ENCODE data around the gene ELMO1. TPM values are rescaled to one million over a fixed set of nuclear protein-coding genes. Genes with fewer than 3 reads are reported as not detected.

Gene ELMO1
- total RNA-seq, 6 donors from 2014 or later: 51.4 to 204 (median 73.7) TPM

- WGBS, 2 donors: 92 to 97% methylated on average over 4 of the region's 4 CpGs
- H3K9me3 ChIP-seq: no peaks in the 10 kb centered on the region
- H3K27me3 ChIP-seq: no peaks in the 10 kb centered on the region
- no peak for DNase-seq
- no peak overlapping the region for H3K27ac ChIP-seq
- TF ChIP-seq, protein P1, sequence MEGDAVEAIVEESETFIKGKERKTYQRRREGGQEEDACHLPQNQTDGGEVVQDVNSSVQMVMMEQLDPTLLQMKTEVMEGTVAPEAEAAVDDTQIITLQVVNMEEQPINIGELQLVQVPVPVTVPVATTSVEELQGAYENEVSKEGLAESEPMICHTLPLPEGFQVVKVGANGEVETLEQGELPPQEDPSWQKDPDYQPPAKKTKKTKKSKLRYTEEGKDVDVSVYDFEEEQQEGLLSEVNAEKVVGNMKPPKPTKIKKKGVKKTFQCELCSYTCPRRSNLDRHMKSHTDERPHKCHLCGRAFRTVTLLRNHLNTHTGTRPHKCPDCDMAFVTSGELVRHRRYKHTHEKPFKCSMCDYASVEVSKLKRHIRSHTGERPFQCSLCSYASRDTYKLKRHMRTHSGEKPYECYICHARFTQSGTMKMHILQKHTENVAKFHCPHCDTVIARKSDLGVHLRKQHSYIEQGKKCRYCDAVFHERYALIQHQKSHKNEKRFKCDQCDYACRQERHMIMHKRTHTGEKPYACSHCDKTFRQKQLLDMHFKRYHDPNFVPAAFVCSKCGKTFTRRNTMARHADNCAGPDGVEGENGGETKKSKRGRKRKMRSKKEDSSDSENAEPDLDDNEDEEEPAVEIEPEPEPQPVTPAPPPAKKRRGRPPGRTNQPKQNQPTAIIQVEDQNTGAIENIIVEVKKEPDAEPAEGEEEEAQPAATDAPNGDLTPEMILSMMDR (IDR thresholded peaks at IDR 0.05): no peak
- TF ChIP-seq POLR2A (IDR thresholded peaks at IDR 0.05) (no peak), EP300 (IDR thresholded peaks at IDR 0.05) (no peak)
- no peak overlapping the region for H3K4me3 ChIP-seq
- peaks cover 0 to 9% (median 2%) of the 10 kb centered on the region in 4 donors for H3K36me3 ChIP-seq
- H3K4me1 ChIP-seq: no peaks in the 10 kb centered on the region
- ATAC-seq (ENCODE audit: low FRiP score in 2 of 2): no peak
These were observed 441.4 kb downstream of the ELMO1 start for GRCh38 chr7:37007268-37007667.

GRCh38 chr7:37006764-37007163 lies 441.9 kb downstream of the ELMO1 start:
- no peak overlapping the region for H3K4me3 ChIP-seq
- no peak overlapping the region for H3K27ac ChIP-seq
- WGBS, 2 donors: 90 to 96% methylated on average over 2 of the region's 2 CpGs
- DNase-seq: no peak
- H3K36me3 ChIP-seq: peaks cover 0 to 4% (median 2%) of the 10 kb centered on the region in 4 donors
- H3K27me3 ChIP-seq: no peaks in the 10 kb centered on the region
- H3K4me1 ChIP-seq: no peaks in the 10 kb centered on the region
- ATAC-seq (ENCODE audit: low FRiP score in 2 of 2): no peak
- TF ChIP-seq, protein P1 (IDR thresholded peaks at IDR 0.05): no peak
- TF ChIP-seq POLR2AphosphoS5 (IDR thresholded peaks at IDR 0.05) (no peak), EP300 (IDR thresholded peaks at IDR 0.05) (no peak), POLR2A (IDR thresholded peaks at IDR 0.05) (no peak)
- no peaks in the 10 kb centered on the region for H3K9me3 ChIP-seq

- Histone ChIP-seq H3K9me3 (no peaks in the 10 kb centered on the region), H3K4me3 (no peak overlapping the region), H3K4me1 (no peaks in the 10 kb centered on the region), H3K27ac (no peak overlapping the region), H3K27me3 (no peaks in the 10 kb centered on the region), H3K36me3 (no peaks in the 10 kb centered on the region)
- TF ChIP-seq EP300 (IDR thresholded peaks at IDR 0.05) (no peak), POLR2AphosphoS5 (IDR thresholded peaks at IDR 0.05) (no peak), POLR2A (IDR thresholded peaks at IDR 0.05) (no peak)
- TF ChIP-seq, protein P1 (IDR thresholded peaks at IDR 0.05): no peak
- 87 to 91% methylated on average over 5 of the region's 5 CpGs for WGBS, 2 donors
- ATAC-seq (ENCODE audit: low FRiP score in 2 of 2): no peak
- DNase-seq: no peak
These were observed 448.2 kb downstream of the ELMO1 start for GRCh38 chr7:37000511-37000910.

DNA sequence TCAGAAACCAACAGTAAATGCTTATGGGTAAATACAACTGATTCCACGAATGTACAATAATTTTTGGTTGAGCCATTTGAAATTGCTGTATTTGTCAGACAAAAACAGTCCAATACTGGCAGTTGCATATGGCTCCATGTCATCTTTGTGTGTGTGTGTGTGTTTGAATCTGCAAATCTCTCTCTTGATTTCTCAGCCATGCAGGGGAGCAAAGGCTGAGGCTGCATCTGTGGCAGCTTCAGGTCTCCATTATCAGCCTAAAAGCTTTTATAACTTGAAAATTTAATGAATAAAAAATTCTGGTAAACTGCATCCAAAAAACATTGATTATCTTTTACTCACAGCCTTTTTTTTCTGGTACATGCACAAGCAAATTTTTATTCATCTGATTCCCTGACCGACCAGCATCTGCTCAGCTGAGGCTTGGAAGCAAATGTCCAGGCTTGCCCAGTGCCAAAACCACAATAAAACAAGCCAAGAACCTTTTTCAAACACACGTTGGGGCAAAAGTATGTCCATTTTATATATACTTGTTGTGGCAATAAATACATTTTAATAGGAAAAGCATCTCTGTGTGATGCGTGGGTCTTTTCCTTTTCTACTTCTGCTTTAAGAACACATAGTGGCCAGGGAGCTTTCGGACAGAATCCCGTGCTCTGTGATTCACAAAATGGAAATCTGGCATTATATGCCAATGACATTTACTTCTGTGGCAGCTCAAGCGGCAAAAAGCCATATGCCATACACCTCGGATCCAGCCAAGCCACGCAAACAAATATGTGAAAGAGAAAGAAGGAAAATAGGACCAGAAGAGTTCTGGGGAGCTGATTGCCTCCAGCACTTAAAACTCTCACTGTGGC lies 448.8 kb downstream of the ELMO1 start:
- Histone ChIP-seq H3K4me1 (peaks cover 0 to under 1% (median 0%) of the 10 kb centered on the region in 4 donors), H3K9me3 (no peaks in the 10 kb centered on the region), H3K27ac (no peak overlapping the region), H3K36me3 (no peaks in the 10 kb centered on the region), H3K27me3 (no peaks in the 10 kb centered on the region), H3K4me3 (no peak overlapping the region)
- TF ChIP-seq EP300 (IDR thresholded peaks at IDR 0.05) (no peak), POLR2A (IDR thresholded peaks at IDR 0.05) (no peak), POLR2AphosphoS5 (IDR thresholded peaks at IDR 0.05) (no peak)
- TF ChIP-seq, protein P1 (IDR thresholded peaks at IDR 0.05): no peak
- DNase-seq (no peak), ATAC-seq (ENCODE audit: low FRiP score in 2 of 2) (no peak)
- 81 to 85% methylated on average over 9 of the region's 9 CpGs for WGBS, 2 donors
